Germinal center (tissue), 1 donor: ENCODE measurements around the gene RHNO1.

Experiments
- DNase-seq: peaks from one replicate; pipeline ENCODE4 v3.0.0; 2012; ENCODE audit warnings: mixed read lengths, low spot score

Gene RHNO1, protein sequence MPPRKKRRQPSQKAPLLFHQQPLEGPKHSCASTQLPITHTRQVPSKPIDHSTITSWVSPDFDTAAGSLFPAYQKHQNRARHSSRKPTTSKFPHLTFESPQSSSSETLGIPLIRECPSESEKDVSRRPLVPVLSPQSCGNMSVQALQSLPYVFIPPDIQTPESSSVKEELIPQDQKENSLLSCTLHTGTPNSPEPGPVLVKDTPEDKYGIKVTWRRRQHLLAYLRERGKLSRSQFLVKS

DNA sequence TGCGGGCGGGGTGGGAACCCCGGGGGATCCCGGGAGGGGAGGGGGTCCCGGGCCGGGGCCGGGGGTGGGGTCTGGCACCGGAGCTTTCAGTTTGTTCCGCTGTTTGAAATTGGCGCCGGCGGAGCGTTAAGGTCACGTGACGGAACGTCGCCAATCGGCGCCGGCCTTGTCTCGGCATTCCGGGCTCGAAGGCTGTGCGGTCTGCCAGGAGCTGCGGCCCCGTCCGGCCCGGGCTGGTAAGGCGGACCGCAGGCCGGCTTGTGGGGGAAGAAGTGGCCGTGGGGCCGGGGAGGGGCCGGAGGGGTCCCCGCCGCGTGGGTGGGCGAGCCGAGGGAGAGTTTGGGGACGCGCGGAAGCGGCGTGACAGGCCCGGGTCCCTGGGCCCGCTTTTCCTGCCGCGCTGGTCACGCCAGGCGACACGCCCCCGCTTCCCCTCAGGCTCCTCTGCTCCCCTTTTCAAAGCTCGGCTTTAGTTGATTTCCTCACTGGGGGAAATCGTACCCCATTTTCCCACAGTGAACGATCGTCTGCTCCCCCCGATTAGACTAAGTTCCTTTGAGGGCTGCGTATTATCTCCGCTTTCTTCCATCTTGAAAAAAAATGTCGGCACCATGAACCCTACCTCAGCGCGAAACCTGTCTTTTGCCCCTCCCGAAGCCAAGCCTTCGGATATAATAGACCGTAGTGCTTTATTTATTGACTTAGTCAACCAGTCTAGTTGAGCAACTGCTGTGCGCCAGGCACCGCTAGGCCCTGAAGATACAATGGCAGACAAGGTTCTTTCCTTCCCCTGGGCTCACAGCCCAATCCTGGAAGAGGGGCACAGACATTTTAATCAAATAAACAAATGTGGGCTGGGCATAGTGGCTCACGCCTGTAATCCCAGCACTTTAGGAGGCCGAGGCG, at the start of gene RHNO1, which contains the start of gene FOXM1:
Gene RHNO1 (plus strand): TSS at position 177 of the 906 bp plus-strand sequence. CDS start 8,144 bp downstream, outside the sequence.
Gene FOXM1 (minus strand): TSS at position 128 of the 906 bp plus-strand sequence. CDS start 2,696 bp downstream, outside the sequence.
- peak; percentile 94 for DNase-seq

DNA sequence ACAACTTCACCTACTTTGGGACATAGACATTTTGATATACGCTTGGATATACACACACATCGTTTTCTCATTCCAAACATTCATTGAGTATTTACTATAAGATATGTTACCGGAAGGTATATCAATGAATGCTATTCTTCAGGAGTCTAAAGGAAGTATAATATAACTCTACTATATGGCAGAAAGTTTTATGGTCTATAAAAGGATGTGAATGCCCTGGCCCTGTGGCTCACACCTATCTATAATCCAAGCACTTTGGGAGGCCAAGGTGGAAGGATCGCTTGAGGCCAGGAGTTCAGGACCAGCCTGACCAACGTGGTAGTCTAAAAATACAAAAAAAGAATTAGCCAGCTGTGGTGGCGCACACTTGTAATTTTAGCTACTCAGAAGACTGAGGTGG, 47.7 kb upstream of the RHNO1 start:
- no peak for DNase-seq

DNA sequence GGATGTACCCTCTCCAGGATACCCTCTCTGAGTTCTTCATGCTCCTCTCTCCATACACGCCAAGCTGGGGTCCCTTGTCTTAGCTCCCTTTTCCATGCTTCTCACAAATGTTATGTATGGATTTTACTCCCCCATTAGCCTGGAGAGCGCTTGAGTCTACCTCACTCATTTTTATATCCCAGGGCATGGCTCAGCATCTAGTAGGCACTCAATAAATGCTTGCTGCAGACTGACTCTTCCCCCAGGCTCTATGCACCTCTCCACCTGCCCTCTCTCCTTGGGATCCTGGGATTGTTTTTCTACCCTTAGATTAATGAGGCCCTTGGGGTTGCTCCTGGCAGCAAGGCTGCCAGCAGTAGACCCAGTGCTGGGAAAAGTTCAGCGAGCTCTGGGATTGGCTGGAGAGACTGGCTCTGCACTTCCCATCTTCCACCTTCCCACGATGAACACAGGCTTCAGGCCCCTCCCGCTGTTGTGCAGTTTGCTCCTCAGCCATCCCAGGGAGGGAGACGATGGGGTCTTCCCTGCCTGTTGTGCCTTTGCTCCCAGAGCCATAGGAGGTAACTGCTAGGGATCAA, 44.4 kb upstream of the RHNO1 start:
- no peak for DNase-seq

DNA sequence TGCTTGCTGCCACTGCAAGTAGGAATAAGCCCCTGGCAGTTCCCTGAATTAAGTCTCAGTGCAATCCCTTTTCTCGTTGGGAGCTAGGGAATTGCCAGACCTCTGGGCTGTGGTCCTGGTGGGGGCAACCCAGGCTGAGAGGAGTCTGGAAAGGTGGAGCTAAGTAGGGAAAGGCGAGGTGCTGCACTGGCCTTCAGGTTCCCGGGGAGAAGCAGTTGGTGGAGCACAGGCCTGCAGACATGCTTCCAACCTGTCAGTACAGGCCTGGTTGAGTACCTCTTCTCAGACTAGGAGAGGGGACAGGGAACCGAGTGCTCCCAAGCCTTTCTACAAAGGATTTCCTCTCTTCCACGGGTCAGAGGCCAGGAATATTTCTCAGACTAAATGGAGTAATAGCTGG, 43.7 kb upstream of the RHNO1 start:
- no peak for DNase-seq

DNA sequence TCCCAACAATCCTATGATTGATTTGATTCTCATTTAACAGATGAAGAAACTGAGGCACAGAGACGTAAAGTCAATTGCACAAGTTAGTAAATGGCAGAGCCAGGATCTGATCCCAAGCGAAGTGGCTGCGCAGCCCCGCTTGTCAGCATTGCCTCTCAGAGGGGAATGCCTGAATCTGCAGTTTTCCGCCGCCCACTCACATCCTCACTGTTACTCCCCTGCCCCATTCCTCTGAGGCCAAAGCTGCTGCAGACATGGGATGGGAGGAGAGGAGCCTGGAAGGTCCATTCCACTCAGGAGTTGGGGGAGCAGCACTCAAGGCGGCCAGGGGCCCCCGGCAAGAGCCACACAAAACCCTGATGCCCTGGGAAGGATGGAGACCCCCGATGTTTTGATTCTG, 43.2 kb upstream of the RHNO1 start:
- no peak for DNase-seq

DNA sequence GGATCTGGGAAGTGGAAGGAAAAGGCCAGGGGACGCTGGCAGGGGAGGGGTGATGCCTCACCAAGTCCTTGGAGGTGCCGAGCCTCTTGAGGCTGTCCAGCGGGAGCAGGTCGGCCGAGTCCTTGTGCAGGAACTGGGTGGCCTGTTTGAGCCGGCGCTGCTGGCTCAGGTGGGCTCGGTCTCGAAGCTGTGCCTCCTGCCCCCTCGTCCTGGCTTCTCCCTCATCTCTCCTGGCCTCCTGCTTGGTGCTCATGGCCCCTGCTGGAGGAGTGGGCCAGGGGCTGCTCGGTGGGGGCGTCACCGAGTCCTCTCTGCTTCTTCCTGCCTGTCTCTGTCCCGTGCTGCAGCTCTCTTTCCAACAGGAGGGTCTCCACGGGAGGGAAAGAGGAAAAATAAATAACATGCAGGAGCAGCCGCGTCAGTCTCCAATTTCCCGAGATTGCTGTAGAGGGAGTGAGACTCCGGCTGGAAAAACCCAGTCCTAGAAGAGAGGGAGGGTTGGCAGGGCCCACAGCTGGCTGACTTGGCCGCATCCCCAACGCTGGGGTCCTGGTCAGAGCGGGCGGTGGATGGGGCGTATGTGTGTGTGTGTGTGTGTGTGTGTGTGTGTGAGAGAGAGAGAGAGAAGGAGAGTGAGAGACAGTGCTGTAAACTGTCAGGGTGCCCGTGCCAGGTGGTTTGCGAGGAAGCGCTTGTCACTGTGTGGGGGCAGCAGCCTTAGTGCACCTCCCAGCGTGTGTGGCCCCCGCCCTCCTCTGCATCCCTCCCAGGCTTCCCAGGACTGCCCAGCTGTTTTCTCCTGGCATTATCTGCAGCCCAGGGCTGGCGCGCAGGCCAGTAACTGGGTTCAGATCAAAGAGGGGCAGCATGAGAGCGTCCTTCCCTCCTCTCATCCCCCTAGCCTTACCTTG, 42.2 kb upstream of the RHNO1 start, which contains the start of gene NRIP2:
Gene NRIP2 (minus strand): TSS at position 455 of the 911 bp plus-strand sequence. CDS start 52 bp downstream, at position 403.
- DNase-seq: no peak

DNA sequence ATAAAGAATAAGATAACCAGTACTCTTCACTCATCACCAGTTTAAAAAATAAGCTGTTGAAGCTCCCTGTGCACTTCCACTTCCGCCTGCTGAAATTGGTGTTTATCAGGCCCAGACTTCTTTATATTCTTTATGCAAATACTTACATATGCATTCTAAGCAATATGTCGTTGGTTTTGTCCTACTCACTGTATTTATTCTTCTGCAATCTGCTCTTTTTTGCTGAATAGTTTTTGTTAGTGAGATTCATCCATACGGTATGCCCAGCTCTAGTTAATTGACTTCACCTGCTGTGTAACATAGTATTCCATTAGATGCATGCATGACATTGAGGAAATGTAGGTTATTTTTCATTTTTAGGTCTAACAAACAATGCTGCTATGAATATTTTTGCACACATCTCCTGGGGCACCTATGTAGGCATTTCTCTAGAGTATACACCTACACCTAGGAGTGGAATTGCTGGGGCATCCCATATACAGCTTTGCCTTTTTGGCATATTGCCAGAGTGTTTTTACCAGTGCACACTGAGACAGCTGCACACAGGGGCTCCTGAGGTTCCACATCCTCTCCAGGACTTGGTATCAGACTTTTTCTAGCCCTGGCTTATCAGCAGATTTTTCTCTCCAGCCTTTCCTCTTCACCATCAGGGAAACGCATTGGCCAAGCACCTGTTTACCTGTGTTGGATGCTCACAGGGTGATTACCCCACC, 41.2 kb upstream of the RHNO1 start:
- DNase-seq: no peak

DNA sequence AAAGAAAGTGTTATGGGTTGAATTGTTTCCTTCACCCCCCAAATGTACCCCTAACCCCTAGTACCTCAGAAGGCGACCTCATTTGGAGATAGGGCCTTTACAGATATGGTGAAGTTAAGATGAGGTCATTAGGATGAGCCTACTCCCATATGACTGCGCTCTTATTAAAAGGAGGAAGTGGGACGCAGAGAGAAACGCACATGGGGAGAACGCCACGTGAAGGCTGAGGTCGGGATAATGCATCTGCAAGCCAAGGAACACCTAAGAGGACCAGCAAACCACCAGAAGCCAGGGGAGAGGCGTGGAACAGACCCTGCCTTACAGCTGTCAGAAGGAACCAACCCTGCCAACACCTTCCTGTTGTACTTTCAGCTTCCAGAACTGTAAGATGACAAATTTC, 40.4 kb upstream of the RHNO1 start:
- no peak for DNase-seq

DNA sequence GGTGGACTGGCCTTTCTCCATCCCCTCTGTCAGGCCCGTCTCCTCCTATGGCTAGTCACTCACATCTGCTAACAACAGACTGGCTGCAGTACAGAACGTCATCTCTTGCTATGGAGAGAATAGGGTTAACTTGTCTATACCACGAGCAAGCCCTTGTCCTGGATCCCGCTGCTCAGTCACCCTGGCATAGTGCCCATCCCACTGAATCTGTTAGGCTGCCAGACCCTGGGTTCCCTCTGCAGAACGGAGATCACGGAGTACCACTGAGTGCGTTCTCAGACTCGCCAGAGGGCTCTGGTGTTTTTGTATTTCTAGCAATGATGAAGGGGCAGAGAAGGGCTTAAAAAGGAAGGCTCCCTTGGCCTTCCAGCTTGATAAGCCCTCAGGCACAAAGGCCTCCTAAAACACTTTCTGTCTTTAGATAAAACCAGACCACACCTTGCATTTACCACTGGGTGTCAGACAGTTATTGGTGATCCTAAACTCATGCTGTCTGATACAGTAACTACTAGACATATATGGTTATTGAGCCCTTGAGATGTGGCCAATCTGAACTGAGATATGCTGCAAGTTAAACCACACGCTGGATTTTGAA, 35.9 kb upstream of the RHNO1 start:
- no peak for DNase-seq

DNA sequence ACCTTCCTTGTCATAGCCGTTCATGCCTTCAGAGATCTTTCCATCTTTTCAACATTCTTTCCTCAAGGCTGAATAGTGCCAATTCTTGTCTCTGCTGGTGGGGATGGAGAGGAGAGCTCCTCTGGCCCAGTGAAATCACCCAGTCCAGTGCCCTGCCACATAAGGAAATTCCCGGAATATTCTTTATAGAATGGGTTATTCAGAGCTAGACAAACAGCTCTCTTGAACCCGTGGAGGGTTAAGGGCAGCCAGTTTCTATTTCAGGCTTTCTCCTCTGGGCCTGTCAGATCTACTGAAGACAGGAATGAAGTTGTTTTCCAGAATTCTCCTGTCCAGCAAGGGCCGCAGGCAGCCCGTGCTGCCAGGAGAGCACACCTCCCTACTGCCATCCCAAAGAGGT, 34.1 kb upstream of the RHNO1 start:
- DNase-seq: no peak

DNA sequence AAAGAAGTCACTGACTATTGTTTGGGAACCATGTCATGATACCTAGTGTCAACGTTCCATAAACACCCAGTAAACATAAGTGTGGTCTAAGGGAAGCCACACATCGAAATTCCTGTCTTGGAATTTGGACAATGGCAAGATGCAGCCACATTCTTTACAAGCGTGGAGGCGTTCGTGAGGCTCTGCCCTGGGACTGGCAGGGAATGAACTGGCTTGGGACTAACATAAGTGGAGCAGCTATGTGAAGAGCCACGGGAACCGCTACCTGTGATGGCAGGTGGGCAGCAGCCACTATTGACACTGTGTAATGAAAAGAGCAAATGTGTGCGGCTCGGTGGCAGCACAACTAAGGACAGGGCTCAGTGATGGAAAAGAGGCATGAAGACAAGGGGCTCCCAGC, 32.2 kb upstream of the RHNO1 start:
- DNase-seq: no peak

DNA sequence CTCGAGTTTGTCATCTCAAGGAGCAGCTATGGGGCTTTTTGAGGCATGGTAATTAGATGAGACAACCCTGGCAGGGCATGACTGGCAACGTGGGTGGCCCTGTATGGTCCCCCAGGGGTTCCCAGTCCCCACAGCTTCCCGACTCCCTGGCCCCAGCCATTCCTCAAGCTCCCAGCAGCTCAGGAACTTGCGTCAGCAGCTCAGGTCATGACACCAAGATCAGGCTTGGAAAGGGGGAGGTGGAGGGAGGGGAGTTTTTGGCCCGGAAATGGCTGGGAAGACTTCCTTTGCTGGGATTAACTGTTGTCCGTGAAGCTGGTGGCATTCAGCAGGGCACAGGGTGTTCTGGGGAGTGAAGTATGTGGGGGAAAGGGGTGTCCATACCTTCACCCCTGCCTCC, 31.7 kb upstream of the RHNO1 start:
- no peak for DNase-seq

DNA sequence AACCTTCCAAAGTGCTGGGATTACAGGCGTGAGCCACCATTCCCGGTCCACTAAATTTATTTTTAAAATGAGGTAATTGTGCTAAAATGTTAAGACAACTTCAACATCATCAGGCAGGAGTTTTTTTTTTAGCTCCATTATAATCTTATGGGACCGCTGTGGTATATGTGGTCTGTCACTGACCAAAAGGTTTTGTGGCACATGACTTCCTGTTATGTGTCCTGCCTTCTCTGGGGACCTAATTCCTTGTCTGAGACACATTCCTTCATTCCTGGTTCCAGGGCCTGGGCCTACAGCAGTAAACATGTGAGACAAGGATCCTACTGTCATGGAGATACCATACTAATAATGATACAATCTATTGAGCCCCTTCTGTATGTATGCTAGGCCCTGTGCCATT, 25.1 kb upstream of the RHNO1 start:
- no peak for DNase-seq

DNA sequence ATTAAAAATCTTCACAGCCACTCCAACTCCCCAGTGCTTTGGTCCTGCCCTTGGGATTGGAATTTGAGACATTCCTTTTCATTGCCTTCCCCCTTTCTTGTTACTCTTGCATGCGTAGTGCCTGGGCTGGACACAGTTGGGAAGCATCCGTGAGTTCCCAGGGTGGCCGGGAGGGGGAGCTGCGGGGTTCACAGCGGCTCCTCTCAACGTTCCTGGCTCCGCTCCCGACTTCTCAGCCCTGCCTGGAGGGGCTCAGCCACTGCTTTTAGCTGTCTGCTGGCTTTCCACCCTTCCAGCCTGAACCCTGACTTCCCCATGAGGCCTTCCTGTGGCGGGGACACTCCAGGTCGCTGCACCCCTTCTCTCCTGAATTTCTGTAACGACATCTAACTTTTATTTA, 23.4 kb upstream of the RHNO1 start:
- peak; percentile 69 for DNase-seq

DNA sequence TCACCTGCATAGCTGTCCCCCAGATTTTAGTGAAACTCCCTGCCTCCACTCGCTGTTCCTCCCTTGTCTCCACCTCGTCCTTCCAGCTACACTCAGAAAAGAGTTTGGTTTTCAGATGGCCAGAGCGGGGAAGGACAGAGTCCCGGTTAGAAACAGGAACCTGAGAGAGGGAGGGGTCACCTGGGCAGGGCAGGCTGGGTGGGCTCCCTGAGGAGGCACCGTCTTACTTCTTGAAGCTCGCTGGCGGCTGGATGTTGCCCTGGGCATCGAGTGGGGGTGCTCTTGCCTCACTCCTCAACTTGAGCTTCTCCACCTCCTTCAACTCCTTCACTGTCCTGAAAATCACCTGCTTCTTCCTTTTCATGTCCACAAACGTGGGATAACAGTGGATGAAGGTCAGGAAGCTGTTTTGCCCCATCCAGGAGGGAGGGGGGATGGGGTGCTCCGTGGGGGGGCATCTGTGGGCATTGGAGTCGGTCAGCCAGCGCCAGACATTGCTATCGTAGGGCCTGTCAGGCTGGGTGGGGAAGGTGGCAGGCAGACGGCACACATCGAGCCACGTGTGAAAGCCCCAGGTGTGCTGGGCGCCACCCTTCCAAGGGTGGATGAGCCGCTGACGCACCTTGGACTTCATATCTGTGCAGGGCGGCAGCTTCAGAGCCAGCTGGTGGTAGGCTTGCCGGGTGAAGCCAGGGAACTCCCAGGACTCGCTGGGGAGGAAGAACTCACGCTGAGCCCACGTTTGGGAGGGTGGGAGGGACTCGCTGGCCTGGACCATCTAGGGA, 22.2 kb upstream of the RHNO1 start:
- no peak for DNase-seq

DNA sequence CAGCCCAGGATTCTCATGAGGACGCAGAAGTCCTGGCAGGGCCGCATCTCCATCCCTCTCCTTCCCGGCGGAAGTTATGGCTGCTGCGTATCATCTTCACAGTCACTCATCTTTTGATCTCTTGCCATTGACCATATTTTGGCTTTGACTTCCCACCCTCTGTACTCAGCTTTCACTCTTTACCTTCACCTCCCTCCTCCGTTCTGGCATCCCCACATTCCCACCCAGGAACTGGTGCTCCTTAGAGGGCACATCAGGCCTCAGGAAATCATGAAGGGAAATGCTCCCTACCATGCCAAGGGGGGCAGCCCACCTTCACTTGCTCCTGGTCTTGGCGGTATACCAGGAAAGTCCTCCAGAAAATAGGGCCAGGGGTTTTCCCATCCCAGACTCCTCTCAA, 21.5 kb upstream of the RHNO1 start:
- no peak for DNase-seq

DNA sequence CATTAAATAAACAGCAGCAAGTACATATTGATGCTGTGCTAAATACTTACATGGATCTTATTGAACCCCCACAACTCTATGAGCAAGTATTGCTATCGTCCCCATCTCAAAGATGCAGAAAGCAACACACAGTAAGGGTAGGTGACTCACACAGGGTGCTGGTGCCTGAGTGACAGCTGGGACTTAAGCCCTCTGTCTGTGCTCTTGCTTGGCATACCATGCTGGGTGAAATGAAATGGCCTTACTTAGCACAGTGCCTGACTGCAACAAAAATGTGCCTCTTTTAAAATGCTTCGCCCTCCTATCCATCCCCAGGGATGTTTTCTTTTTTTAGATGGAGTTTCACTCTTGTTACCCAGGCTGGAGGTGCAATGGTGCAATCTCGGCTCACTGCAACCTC, 21.0 kb upstream of the RHNO1 start:
- DNase-seq: no peak

DNA sequence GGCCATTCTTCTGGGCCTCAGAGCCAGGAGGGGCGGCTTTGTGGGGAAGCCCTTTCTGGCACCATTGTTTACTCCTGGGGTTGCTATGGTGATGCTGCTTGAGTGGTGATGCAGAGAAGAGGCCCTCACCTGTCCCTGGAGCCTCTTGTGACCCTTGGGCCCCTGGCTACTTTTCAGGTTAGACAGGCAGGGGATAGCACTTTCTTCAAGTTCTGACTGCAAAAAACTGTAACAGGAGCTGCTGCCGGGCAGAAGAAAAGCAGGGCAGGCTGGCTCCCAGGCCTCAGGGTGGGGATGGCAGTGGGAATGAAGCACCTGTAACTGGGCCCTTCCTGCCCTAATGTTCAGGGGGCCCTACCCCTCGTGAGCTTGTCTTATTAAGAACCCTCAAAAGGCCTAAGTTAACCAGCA, 20.0 kb upstream of the RHNO1 start, which contains the start of gene TEX52:
Gene TEX52 (minus strand): TSS at position 19 of the 411 bp plus-strand sequence. CDS start 13 bp downstream, at position 6.
- no peak for DNase-seq

DNA sequence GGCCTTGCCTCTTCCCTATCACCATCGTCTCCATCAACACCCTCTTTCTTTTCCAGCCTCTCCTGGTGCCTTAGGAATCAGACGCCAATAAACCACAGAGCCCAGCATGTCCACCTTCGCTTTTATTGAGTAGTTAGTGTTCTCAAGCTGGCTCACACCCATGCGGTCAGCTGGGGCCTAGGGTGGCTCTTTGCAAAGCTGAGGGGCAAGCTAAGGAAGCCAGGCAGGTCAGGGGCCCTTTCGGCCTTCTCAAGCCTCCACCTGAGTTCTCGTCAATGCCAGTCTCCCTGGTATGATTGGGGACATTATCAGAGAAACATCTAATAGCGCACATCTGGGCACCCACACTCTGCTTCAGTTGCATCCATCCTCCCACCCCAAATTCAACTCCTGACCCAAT, 19.4 kb upstream of the RHNO1 start:
- no peak for DNase-seq

DNA sequence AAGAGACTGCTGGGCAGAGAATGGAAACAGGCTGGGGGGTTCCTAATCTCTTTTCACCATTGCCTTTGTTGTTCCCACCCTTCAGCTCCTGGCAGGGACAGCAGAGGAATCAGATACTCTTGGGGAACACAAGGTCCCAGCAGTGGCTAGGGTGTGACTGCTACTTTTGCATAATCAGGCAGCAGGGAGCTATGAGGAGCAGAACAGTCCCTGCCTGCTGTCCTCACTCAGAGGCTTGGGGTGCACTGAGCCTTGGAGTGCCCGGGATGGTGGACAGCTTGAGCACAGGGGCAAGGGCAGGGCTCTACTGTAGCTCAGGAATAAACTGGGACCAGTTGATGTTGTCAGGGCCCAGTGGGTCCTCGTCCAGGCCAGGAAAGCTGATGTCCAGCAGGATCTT, 18.7 kb upstream of the RHNO1 start:
- no peak for DNase-seq
